CD4-positive, alpha-beta T cell treated with Interleukin-15 for 4 hours (primary cell): ENCODE results near the gene CZIB.
"Not testable (repeated sequence)": the region's sequence is repeated elsewhere in the genome, so short reads cannot be mapped to it uniquely, and the experiment has no call there.

Experiments used
- DNase-seq: peaks from one replicate; pipeline ENCODE4 v3.0.0-alpha.2; 2020; ENCODE audit warnings: low spot score

The CZIB gene

GRCh38 chr1:53238197-53239155, 18.0 kb upstream of the CZIB start, which contains the start of gene MAGOH:
TSS of gene MAGOH (minus strand) at chr1:53238518. CDS start at chr1:53238448, 70 bp downstream.
- peak; percentile 92 for DNase-seq

- DNase-seq = no peak
Observed at GRCh38 chr1:53237638-53238037, 17.2 kb upstream of the CZIB start.

- no peak for DNase-seq
Observed at GRCh38 chr1:53220962-53221286, 490 bp upstream of the CZIB start.

- no peak for DNase-seq
Observed at GRCh38 chr1:53219711-53220110, 723 bp downstream of the CZIB start.

GRCh38 chr1:53218201-53218600, 2.2 kb downstream of the CZIB start:
- no peak for DNase-seq

GRCh38 chr1:53214376-53214940, 6.0 kb downstream of the CZIB start:
- no peak for DNase-seq

GRCh38 chr1:53210954-53211353, 9.5 kb downstream of the CZIB start:
- DNase-seq = no peak

GRCh38 chr1:53210352-53210751, 10.1 kb downstream of the CZIB start:
- no peak for DNase-seq

- DNase-seq = no peak
Observed at GRCh38 chr1:53207726-53208125, 12.7 kb downstream of the CZIB start.

- DNase-seq = no peak
Observed at GRCh38 chr1:53206735-53207379, 13.6 kb downstream of the CZIB start.

- DNase-seq = not testable (repeated sequence)
Observed at GRCh38 chr1:53206083-53206685, 14.2 kb downstream of the CZIB start.

GRCh38 chr1:53205496-53205895, 14.9 kb downstream of the CZIB start:
- DNase-seq = not testable (repeated sequence)

- no peak for DNase-seq
Observed at GRCh38 chr1:53203466-53203865, 17.0 kb downstream of the CZIB start.

GRCh38 chr1:53198241-53198651, 22.2 kb downstream of the CZIB start:
- DNase-seq = no peak

- DNase-seq = no peak
Observed at GRCh38 chr1:53197291-53198200, 22.9 kb downstream of the CZIB start.

- peak; percentile 90 for DNase-seq
Observed at GRCh38 chr1:53196485-53197290, 23.7 kb downstream of the CZIB start, which contains the start of gene CPT2. TSS of gene CPT2 (plus strand) at chr1:53196824. CDS start at chr1:53196944, 120 bp downstream.

- DNase-seq = no peak
Observed at GRCh38 chr1:53196017-53196484, 24.4 kb downstream of the CZIB start.

GRCh38 chr1:53195246-53196016, 25.0 kb downstream of the CZIB start:
- no peak for DNase-seq

- DNase-seq = no peak
Observed at GRCh38 chr1:53190210-53190611, 30.2 kb downstream of the CZIB start.

- DNase-seq = no peak
Observed at GRCh38 chr1:53189061-53189460, 31.4 kb downstream of the CZIB start.
